HG03175 (cell line): ENCODE results near the gene DCTD.

Experiments
- ATAC-seq: cut with Tn5 transposase; IDR thresholded peaks from one replicate; pipeline ENCODE4 v1.9.1; 2021; ENCODE audit warnings: mild to moderate bottlenecking, moderate library complexity; ENCODE audit not compliant: unreplicated experiment

The DCTD gene

GRCh38 chr4:182917182-182918043, at the start of gene DCTD:
Gene DCTD, minus strand, starts transcription at chr4:182917386. Its CDS starts 1,818 bp downstream, at chr4:182915568.
- peak; percentile 81 for ATAC-seq

- no peak for ATAC-seq
Observed at GRCh38 chr4:182960746-182961145, 43.6 kb upstream of the DCTD start.

- ATAC-seq, result no peak
Observed at GRCh38 chr4:182960228-182960627, 43.0 kb upstream of the DCTD start.

GRCh38 chr4:182955411-182955810, 38.2 kb upstream of the DCTD start:
- no peak for ATAC-seq

- ATAC-seq, result no peak
Observed at GRCh38 chr4:182944484-182945213, 27.5 kb upstream of the DCTD start.

GRCh38 chr4:182939680-182940079, 22.5 kb upstream of the DCTD start:
- no peak for ATAC-seq

- peak; percentile 97 for ATAC-seq
Observed at GRCh38 chr4:182938205-182938645, 21.0 kb upstream of the DCTD start.

- peak; percentile 35 for ATAC-seq
Observed at GRCh38 chr4:182937268-182938204, 20.4 kb upstream of the DCTD start.

GRCh38 chr4:182932651-182933050, 15.5 kb upstream of the DCTD start:
- no peak for ATAC-seq

- ATAC-seq, result no peak
Observed at GRCh38 chr4:182931691-182932345, 14.6 kb upstream of the DCTD start.

- no peak for ATAC-seq
Observed at GRCh38 chr4:182930889-182931288, 13.7 kb upstream of the DCTD start.

- no peak for ATAC-seq
Observed at GRCh38 chr4:182929296-182929695, 12.1 kb upstream of the DCTD start.

GRCh38 chr4:182928061-182928460, 10.9 kb upstream of the DCTD start:
- no peak for ATAC-seq

GRCh38 chr4:182927505-182927904, 10.3 kb upstream of the DCTD start:
- no peak for ATAC-seq

GRCh38 chr4:182925855-182926254, 8.7 kb upstream of the DCTD start:
- no peak for ATAC-seq

GRCh38 chr4:182925298-182925757, 8.1 kb upstream of the DCTD start:
- peak; percentile 99 for ATAC-seq

- ATAC-seq, result no peak
Observed at GRCh38 chr4:182924497-182924896, 7.3 kb upstream of the DCTD start.

- ATAC-seq, result no peak
Observed at GRCh38 chr4:182923796-182924340, 6.7 kb upstream of the DCTD start.

GRCh38 chr4:182923366-182923765, 6.2 kb upstream of the DCTD start:
- no peak for ATAC-seq
